Lung (tissue), 12 donors: ENCODE results near the gene MDM4. TPM values are rescaled to one million over a fixed set of nuclear protein-coding genes. Genes with fewer than 3 reads are reported as not detected.

Experiments used
- ATAC-seq: fragments of 200-7000 bp; cut with Tn5 transposase; one replicate; pipeline ENCODE4 v1.9.1; 2020; ENCODE audit warnings: moderate number of reproducible peaks; ENCODE audit not compliant: insufficient read depth, low FRiP score
- DNase-seq, 3 donors: peaks; one replicate each; pipeline ENCODE4 v3.0.0-alpha.2; 2013 to 2017
- H3K27ac ChIP-seq, 2 donors: one replicate each; pipeline ENCODE4 v1.5.1; 2013; ENCODE audit warnings: mild to moderate bottlenecking in 2 of 2, moderate library complexity in 2 of 2, control low read depth in 1 of 2, inconsistent platforms in 1 of 2, low read depth in 1 of 2, low read length in 1 of 2
- H3K27me3 ChIP-seq, 3 donors: one replicate each; pipeline ENCODE4 v1.5.1; 2013; ENCODE audit warnings: low read length in 2 of 3; ENCODE audit not compliant: control insufficient read depth in 3 of 3, insufficient read depth in 3 of 3
- H3K36me3 ChIP-seq, 4 donors: one replicate each; pipeline ENCODE4 v1.5.1; 2013; ENCODE audit warnings: low read length in 4 of 4, mild to moderate bottlenecking in 1 of 4, moderate library complexity in 1 of 4; ENCODE audit not compliant: control insufficient read depth in 4 of 4, insufficient read depth in 4 of 4
- H3K4me1 ChIP-seq, 5 donors: one replicate each; pipeline ENCODE4 v1.5.1; 2013; ENCODE audit warnings: low read length in 5 of 5, mild to moderate bottlenecking in 2 of 5, moderate library complexity in 1 of 5; ENCODE audit not compliant: control insufficient read depth in 5 of 5, insufficient read depth in 5 of 5
- H3K4me3 ChIP-seq: one replicate; pipeline ENCODE4 v1.5.1; 2013; ENCODE audit warnings: mild to moderate bottlenecking, control low read depth, moderate library complexity
- H3K9ac ChIP-seq, 2 donors: one replicate each; pipeline ENCODE4 v1.5.1; 2013; ENCODE audit warnings: low read length in 2 of 2, control low read depth in 1 of 2; ENCODE audit not compliant: insufficient read depth in 1 of 2
- H3K9me3 ChIP-seq, 4 donors: one replicate each; pipeline ENCODE4 v1.5.1; 2013; ENCODE audit warnings: low read length in 3 of 4, mild to moderate bottlenecking in 1 of 4, moderate library complexity in 1 of 4; ENCODE audit not compliant: control insufficient read depth in 4 of 4, insufficient read depth in 3 of 4
- WGBS, 2 donors: extraction: QIAGEN DNeasy Blood & Tissue Kit; methylation state at CpG; one replicate each; pipeline ENCODE4 v1.1.7; 2013; 5-methylcytosine and 5-hydroxymethylcytosine counted together
- polyA plus RNA-seq, 2 donors: library from polyadenylated mRNA; stranded (reverse); fragments of 200-250 nt; gene quantifications; one replicate each; pipeline ENCODE4 v1.2.1, GENCODE V29; 2013
- total RNA-seq, 2 donors: library from RNA; depleted of rRNA in 1 of 2; stranded (reverse); fragments of >200 nt in 1 of 2; gene quantifications; one replicate each; pipeline ENCODE4 v1.2.1, GENCODE V29; 2014 to 2021
- TF ChIP-seq, protein P1 (sequence below): IDR thresholded peaks from 2 replicates; pipeline ENCODE4 v1.5.1; 2012; ENCODE audit warnings: mild to moderate bottlenecking; ENCODE audit errors: control extremely low read depth, extremely low read depth
- donor health status: control.
- donor health status: control.
- donor health status: Bipolar disorder and iron deficiency.
- donor health status: healthy.
- donor health status: DM: yes; HTN: yes; CAD: no.

The MDM4 gene
- total and polyA plus RNA-seq, 4 donors, result 5.6 to 138 (median 38.9) TPM

- H3K27me3 ChIP-seq, result no peaks in the 10 kb centered on the region
- TF ChIP-seq, protein P1, sequence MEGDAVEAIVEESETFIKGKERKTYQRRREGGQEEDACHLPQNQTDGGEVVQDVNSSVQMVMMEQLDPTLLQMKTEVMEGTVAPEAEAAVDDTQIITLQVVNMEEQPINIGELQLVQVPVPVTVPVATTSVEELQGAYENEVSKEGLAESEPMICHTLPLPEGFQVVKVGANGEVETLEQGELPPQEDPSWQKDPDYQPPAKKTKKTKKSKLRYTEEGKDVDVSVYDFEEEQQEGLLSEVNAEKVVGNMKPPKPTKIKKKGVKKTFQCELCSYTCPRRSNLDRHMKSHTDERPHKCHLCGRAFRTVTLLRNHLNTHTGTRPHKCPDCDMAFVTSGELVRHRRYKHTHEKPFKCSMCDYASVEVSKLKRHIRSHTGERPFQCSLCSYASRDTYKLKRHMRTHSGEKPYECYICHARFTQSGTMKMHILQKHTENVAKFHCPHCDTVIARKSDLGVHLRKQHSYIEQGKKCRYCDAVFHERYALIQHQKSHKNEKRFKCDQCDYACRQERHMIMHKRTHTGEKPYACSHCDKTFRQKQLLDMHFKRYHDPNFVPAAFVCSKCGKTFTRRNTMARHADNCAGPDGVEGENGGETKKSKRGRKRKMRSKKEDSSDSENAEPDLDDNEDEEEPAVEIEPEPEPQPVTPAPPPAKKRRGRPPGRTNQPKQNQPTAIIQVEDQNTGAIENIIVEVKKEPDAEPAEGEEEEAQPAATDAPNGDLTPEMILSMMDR, result no peak
- no peaks in the 10 kb centered on the region for H3K4me1 ChIP-seq
- H3K27ac ChIP-seq, result no peak overlapping the region
- DNase-seq (no peak), ATAC-seq (no peak)
- H3K9me3 ChIP-seq, result no peaks in the 10 kb centered on the region
- no peak overlapping the region for H3K4me3 ChIP-seq
- H3K9ac ChIP-seq, result no peak overlapping the region
- H3K36me3 ChIP-seq, result peaks cover 0 to 1% (median 0%) of the 10 kb centered on the region in 4 donors
- WGBS, 2 donors, result 92 to 99% methylated on average over 3 of the region's 3 CpGs
Measured at GRCh38 chr1:204581759-204582158, 65.6 kb downstream of the MDM4 start.

- Histone ChIP-seq H3K9me3 (no peaks in the 10 kb centered on the region), H3K4me1 (no peaks in the 10 kb centered on the region), H3K9ac (no peak overlapping the region), H3K36me3 (peaks cover 0 to 1% (median 0%) of the 10 kb centered on the region in 4 donors), H3K4me3 (no peak overlapping the region), H3K27me3 (no peaks in the 10 kb centered on the region), H3K27ac (no peak overlapping the region)
- WGBS, 2 donors, result 69 to 78% methylated on average over 4 of the region's 4 CpGs
- TF ChIP-seq, protein P1, result no peak
- ATAC-seq, result no peak
- DNase-seq, result no peak
Measured at GRCh38 chr1:204583909-204584632, 67.9 kb downstream of the MDM4 start.

GRCh38 chr1:204584699-204585372 is 68.6 kb downstream of the MDM4 start:
- H3K36me3 ChIP-seq, result peaks cover 0 to 1% (median 0%) of the 10 kb centered on the region in 4 donors
- TF ChIP-seq, protein P1, result no peak
- no peak for ATAC-seq
- WGBS, 2 donors, result 74 to 80% methylated on average over 11 of the region's 11 CpGs
- H3K4me3 ChIP-seq, result no peak overlapping the region
- H3K27ac ChIP-seq, result no peak overlapping the region
- H3K9ac ChIP-seq, result no peak overlapping the region
- H3K27me3 ChIP-seq, result no peaks in the 10 kb centered on the region
- H3K9me3 ChIP-seq, result no peaks in the 10 kb centered on the region
- no peak for DNase-seq
- H3K4me1 ChIP-seq, result no peaks in the 10 kb centered on the region
